B cell (primary cell): ENCODE data around the gene SYNGAP1.

Experiments
- CTCF ChIP-seq: fragments of 200-600 bp; IDR thresholded peaks from one replicate; pipeline ENCODE4 v1.8.0; 2022; ENCODE audit warnings: antibody characterized with exemption, mild to moderate bottlenecking
- EZH2 ChIP-seq: IDR thresholded peaks from 2 replicates; pipeline ENCODE4 v1.6.1; 2012; ENCODE audit warnings: borderline replicate concordance, low read depth, mild to moderate bottlenecking, moderate library complexity, low read length; ENCODE audit not compliant: insufficient read depth, poor library complexity, severe bottlenecking

GRCh38 chr6:33410050-33410710 lies 9.7 kb upstream of the SYNGAP1 start:
- TF ChIP-seq EZH2, result no peak
- TF ChIP-seq CTCF, result no peak
